Osteoblast (primary cell): ENCODE data around the gene IL10RB. TPM values are rescaled to one million over a fixed set of nuclear protein-coding genes. Genes with fewer than 3 reads are reported as not detected.

Experiments used
- DNase-seq: peaks from one replicate; pipeline ENCODE4 v3.0.0; 2011; ENCODE audit warnings: low spot score, mixed read lengths; ENCODE audit not compliant: insufficient read length; ENCODE audit errors: missing footprints
- H2AFZ ChIP-seq: 2 replicates; pipeline ENCODE4 v1.6.0; 2011; ENCODE audit warnings: mild to moderate bottlenecking, low read length
- H3K27ac ChIP-seq: 2 replicates; pipeline ENCODE4 v1.5.1; 2011; ENCODE audit warnings: mild to moderate bottlenecking, low read depth, low read length, moderate library complexity
- H3K27me3 ChIP-seq: 2 replicates; pipeline ENCODE4 v1.6.0; 2012; ENCODE audit warnings: mild to moderate bottlenecking, control low read depth, inconsistent platforms, low read length, moderate library complexity; ENCODE audit not compliant: insufficient read depth
- H3K36me3 ChIP-seq: 2 replicates; pipeline ENCODE4 v1.5.1; 2011; ENCODE audit warnings: mild to moderate bottlenecking, low read length, control low read depth, moderate library complexity; ENCODE audit not compliant: insufficient read depth
- H3K4me1 ChIP-seq: 2 replicates; pipeline ENCODE4 v1.5.1; 2011; ENCODE audit warnings: mild to moderate bottlenecking, low read length, control low read depth, moderate library complexity; ENCODE audit not compliant: insufficient read depth
- H3K4me2 ChIP-seq: 2 replicates; pipeline ENCODE4 v1.6.0; 2011; ENCODE audit warnings: mild to moderate bottlenecking, low read length; ENCODE audit not compliant: insufficient read depth
- H3K4me3 ChIP-seq: fragments of 200-600 bp; sonication (generic); 3 replicates; pipeline ENCODE4 v1.5.1; 2012; ENCODE audit warnings: mild to moderate bottlenecking, low read length, inconsistent platforms; ENCODE audit not compliant: insufficient read depth
- H3K79me2 ChIP-seq: 2 replicates; pipeline ENCODE4 v1.6.0; 2012; ENCODE audit warnings: mild to moderate bottlenecking, low read length, control low read depth, inconsistent platforms; ENCODE audit not compliant: insufficient read depth
- H3K9me3 ChIP-seq: 2 replicates; pipeline ENCODE4 v1.5.1; 2011; ENCODE audit warnings: low read depth, low read length, control low read depth
- H4K20me1 ChIP-seq: 2 replicates; pipeline ENCODE4 v1.6.0; 2012; ENCODE audit warnings: mild to moderate bottlenecking, low read length, control low read depth; ENCODE audit not compliant: insufficient read depth
- CTCF ChIP-seq: IDR thresholded peaks from 2 replicates; pipeline ENCODE4 v1.5.1; 2011; ENCODE audit warnings: mild to moderate bottlenecking, low read depth, low read length, moderate library complexity; ENCODE audit errors: extremely low read depth
- total RNA-seq: library from RNA; depleted of rRNA; stranded (reverse); fragments of >200 nt; gene quantifications from 2 replicates; pipeline ENCODE4 v1.2.3, GENCODE V29; 2012

The IL10RB gene
- total RNA-seq, 1 donor = 44.9 TPM

GRCh38 chr21:33259428-33259827 is 6.7 kb upstream of the IL10RB start:
- DNase-seq = no peak
- no peak overlapping the region for H2AFZ ChIP-seq
- peaks cover 15% of the 10 kb centered on the region for H3K4me1 ChIP-seq
- no peaks in the 10 kb centered on the region for H3K79me2 ChIP-seq
- H3K27ac ChIP-seq = no peak overlapping the region
- no peaks in the 10 kb centered on the region for H4K20me1 ChIP-seq
- H3K4me3 ChIP-seq = no peak overlapping the region
- H3K4me2 ChIP-seq = no peak overlapping the region
- TF ChIP-seq CTCF = no peak
- no peaks in the 10 kb centered on the region for H3K27me3 ChIP-seq
- H3K36me3 ChIP-seq = peaks cover 31% of the 10 kb centered on the region
- H3K9me3 ChIP-seq = no peaks in the 10 kb centered on the region

GRCh38 chr21:33259995-33260394 is 6.2 kb upstream of the IL10RB start:
- Histone ChIP-seq H3K27me3 (no peaks in the 10 kb centered on the region), H3K4me2 (peak overlapping the region; percentile 14), H3K27ac (no peak overlapping the region), H3K4me3 (no peak overlapping the region), H2AFZ (no peak overlapping the region), H3K79me2 (no peaks in the 10 kb centered on the region), H3K9me3 (no peaks in the 10 kb centered on the region), H3K36me3 (peaks cover 26% of the 10 kb centered on the region), H3K4me1 (peaks cover 15% of the 10 kb centered on the region), H4K20me1 (no peaks in the 10 kb centered on the region)
- no peak for DNase-seq
- no peak for TF ChIP-seq CTCF

- Histone ChIP-seq H3K27ac (peak overlapping the region; percentile 17), H3K36me3 (peaks cover 14% of the 10 kb centered on the region), H3K27me3 (no peaks in the 10 kb centered on the region), H3K4me1 (peaks cover 21% of the 10 kb centered on the region), H3K79me2 (peaks cover 9% of the 10 kb centered on the region), H3K9me3 (no peaks in the 10 kb centered on the region), H4K20me1 (no peaks in the 10 kb centered on the region), H3K4me2 (no peak overlapping the region), H3K4me3 (no peak overlapping the region), H2AFZ (no peak overlapping the region)
- TF ChIP-seq CTCF = no peak
- no peak for DNase-seq
These were observed 4.5 kb upstream of the IL10RB start for GRCh38 chr21:33261635-33262034.

GRCh38 chr21:33262921-33263320 is 3.2 kb upstream of the IL10RB start:
- Histone ChIP-seq H4K20me1 (no peaks in the 10 kb centered on the region), H3K79me2 (peaks cover 20% of the 10 kb centered on the region), H3K27ac (no peak overlapping the region), H2AFZ (no peak overlapping the region), H3K4me1 (peaks cover 27% of the 10 kb centered on the region), H3K9me3 (no peaks in the 10 kb centered on the region), H3K4me3 (no peak overlapping the region), H3K27me3 (no peaks in the 10 kb centered on the region), H3K36me3 (peaks cover 3% of the 10 kb centered on the region), H3K4me2 (no peak overlapping the region)
- no peak for TF ChIP-seq CTCF
- no peak for DNase-seq
